ENCODE data around the gene KIF1A. TPM values are rescaled to one million over a fixed set of nuclear protein-coding genes. Genes with fewer than 3 reads are reported as not detected.

Gene KIF1A
- total RNA-seq, 1 donor from 2014 or later = 29.9 TPM

DNA sequence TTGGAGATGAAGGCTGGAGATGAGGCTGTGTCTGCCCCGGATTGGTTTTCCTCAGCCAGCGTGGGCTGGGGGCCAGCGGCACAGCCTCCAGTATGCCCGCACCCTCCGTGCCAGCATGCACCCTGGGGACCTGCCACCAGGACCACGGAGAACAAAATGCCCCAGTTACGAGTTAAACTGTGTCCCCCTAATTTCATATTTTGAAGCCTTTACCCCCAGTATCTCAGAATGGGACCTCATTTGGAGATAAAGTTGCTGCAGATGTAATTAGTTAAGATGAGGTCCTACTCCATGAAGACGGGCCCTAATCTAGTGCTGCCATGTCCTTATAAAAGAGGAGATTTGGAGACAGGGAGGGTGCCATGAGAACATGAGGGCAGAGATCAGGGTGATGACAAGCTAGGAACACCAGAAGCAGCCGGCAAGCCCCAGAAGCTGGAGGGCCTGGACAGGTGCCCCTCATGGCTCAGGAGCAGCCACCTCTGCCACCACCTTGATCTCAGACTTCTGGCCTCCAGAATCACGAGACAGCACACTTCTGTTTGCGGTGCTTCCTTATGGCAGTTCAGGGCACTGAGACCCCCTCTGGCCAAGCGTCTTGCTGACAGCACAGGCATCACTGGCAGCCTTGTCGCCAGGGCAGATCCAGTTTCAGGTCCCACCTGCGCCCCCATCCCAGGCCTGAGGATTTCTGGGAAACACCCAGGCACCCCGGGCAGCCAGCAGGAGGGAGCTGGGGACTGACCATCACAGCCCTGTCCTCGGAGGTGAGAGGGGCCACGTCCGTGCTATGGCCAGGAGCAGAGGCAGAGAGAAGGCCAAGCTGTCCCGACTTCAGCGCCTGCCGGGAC is 29.4 kb downstream of the KIF1A start:
- TF ChIP-seq, protein P1, sequence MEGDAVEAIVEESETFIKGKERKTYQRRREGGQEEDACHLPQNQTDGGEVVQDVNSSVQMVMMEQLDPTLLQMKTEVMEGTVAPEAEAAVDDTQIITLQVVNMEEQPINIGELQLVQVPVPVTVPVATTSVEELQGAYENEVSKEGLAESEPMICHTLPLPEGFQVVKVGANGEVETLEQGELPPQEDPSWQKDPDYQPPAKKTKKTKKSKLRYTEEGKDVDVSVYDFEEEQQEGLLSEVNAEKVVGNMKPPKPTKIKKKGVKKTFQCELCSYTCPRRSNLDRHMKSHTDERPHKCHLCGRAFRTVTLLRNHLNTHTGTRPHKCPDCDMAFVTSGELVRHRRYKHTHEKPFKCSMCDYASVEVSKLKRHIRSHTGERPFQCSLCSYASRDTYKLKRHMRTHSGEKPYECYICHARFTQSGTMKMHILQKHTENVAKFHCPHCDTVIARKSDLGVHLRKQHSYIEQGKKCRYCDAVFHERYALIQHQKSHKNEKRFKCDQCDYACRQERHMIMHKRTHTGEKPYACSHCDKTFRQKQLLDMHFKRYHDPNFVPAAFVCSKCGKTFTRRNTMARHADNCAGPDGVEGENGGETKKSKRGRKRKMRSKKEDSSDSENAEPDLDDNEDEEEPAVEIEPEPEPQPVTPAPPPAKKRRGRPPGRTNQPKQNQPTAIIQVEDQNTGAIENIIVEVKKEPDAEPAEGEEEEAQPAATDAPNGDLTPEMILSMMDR (IDR thresholded peaks at IDR 0.05) = no peak
- TF ChIP-seq EZH2phosphoT487 (IDR thresholded peaks at IDR 0.05) (no peak), EZH2 (IDR thresholded peaks at IDR 0.05) (no peak)
- Histone ChIP-seq H4K20me1 (ENCODE audit: low read depth) (peaks cover 17% of the 10 kb centered on the region), H3K4me2 (no peak overlapping the region), H3K27me3 (no peaks in the 10 kb centered on the region), H3K79me2 (ENCODE audit: low read depth) (peaks cover 7% of the 10 kb centered on the region), H3K27ac (no peak overlapping the region), H2AFZ (replicated peaks) (no peak overlapping the region), H3K36me3 (no peaks in the 10 kb centered on the region), H3K9ac (no peak overlapping the region), H3F3A (ENCODE audit: low read depth) (no peaks in the 10 kb centered on the region), H3K4me1 (peaks cover 14% of the 10 kb centered on the region), H3K4me3 (no peak overlapping the region), H3K9me3 (ENCODE audit: low read depth) (no peaks in the 10 kb centered on the region)
- peaks cover 1% of the 10 kb centered on the region for H3K36me3 Mint-ChIP-seq
- H3K9me3 Mint-ChIP-seq = no peaks in the 10 kb centered on the region
- H3K4me3 Mint-ChIP-seq = no peak overlapping the region
- peaks cover 23% of the 10 kb centered on the region for H3K4me1 Mint-ChIP-seq
- H3K27me3 Mint-ChIP-seq (ENCODE audit: insufficient read depth, low read depth) = peaks cover 9% of the 10 kb centered on the region
- H3K27ac Mint-ChIP-seq = peak overlapping the region; percentile 57
- DNase-seq (ENCODE audit: low spot score) = no peak

DNA sequence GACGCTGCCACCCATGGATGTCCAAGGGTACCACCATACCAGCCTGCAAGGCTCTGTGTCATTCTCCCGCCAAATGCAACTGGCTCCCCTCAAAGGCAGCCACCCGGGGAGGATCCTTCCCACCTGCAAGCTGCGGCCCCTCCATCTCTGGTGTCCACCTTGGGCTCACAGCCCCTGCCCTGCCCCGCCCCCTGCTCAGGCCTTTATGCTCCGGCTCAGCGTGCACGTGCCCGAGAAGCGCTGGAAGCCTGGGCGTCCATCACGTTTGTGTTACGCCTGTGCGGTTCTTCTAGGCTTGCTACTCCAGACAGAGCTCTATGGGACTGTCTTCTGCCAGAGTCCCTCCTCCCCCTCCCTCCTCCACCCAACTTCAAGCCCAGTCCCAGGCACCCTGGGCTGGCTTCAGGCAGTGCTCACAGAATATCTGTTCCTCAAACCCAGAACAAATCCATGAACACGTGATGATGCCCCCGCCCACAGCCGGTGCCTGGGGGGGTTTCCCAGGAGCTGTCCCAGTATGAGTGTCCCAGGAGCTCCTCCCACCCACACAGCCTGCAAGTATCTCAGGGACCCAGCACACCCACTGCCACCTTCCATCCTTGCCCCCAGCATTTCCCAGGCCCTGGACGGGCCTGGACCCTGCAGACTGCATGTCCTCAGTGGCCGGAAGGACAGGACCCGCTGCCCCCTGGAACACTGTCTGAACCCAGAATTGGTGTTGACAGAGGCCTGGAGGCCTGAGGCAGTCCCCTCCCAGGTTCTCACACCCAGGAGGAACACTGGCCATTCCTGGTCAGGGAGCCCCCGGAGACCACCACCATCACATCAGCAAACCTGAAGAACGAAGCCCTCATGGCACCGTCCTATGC is 30.3 kb downstream of the KIF1A start:
- H3K36me3 ChIP-seq = no peaks in the 10 kb centered on the region
- no peak overlapping the region for H3K4me3 Mint-ChIP-seq
- H3K9me3 ChIP-seq (ENCODE audit: low read depth) = no peaks in the 10 kb centered on the region
- no peak for DNase-seq (ENCODE audit: low spot score)
- no peak for TF ChIP-seq EZH2 (IDR thresholded peaks at IDR 0.05)
- peak overlapping the region; percentile 57 for H3K27ac Mint-ChIP-seq
- H3K9ac ChIP-seq = no peak overlapping the region
- no peak overlapping the region for H3K4me3 ChIP-seq
- no peaks in the 10 kb centered on the region for H3F3A ChIP-seq (ENCODE audit: low read depth)
- H3K4me1 Mint-ChIP-seq = peaks cover 22% of the 10 kb centered on the region
- peaks cover 14% of the 10 kb centered on the region for H3K4me1 ChIP-seq
- H4K20me1 ChIP-seq (ENCODE audit: low read depth) = peaks cover 17% of the 10 kb centered on the region
- H3K4me2 ChIP-seq = no peak overlapping the region
- no peaks in the 10 kb centered on the region for H3K36me3 Mint-ChIP-seq
- no peaks in the 10 kb centered on the region for H3K27me3 ChIP-seq
- no peak overlapping the region for H2AFZ ChIP-seq (replicated peaks)
- H3K27ac ChIP-seq = no peak overlapping the region
- H3K27me3 Mint-ChIP-seq (ENCODE audit: insufficient read depth, low read depth) = peaks cover 9% of the 10 kb centered on the region
- H3K9me3 Mint-ChIP-seq = no peaks in the 10 kb centered on the region
- H3K79me2 ChIP-seq (ENCODE audit: low read depth) = peaks cover 7% of the 10 kb centered on the region

DNA sequence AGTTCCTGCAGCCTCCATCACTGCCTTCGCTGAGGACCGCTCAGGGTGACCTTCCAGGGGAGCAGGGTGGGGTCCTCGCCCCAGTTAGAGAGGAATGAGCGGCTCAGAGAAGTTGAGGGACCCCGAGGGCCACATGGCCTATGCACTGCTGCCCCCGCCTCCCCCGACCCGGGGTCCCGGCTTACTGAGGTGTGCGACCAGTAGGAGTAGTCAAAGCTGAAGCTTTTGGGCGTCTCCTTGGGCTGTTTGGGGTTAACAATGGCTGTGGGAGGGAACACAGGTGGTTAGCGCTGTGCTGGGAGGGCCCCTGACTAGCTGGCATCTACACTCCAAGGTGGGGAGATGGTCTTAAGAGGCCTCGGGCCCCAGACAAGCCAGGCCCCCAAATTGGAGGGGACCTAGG is 31.0 kb downstream of the KIF1A start:
- Histone ChIP-seq H3K9me3 (ENCODE audit: low read depth) (no peaks in the 10 kb centered on the region), H3K4me2 (no peak overlapping the region), H3K36me3 (no peaks in the 10 kb centered on the region), H3K4me3 (no peak overlapping the region), H3F3A (ENCODE audit: low read depth) (no peaks in the 10 kb centered on the region), H3K79me2 (ENCODE audit: low read depth) (peaks cover 7% of the 10 kb centered on the region), H4K20me1 (ENCODE audit: low read depth) (peaks cover 17% of the 10 kb centered on the region), H3K27me3 (no peaks in the 10 kb centered on the region), H2AFZ (replicated peaks) (no peak overlapping the region), H3K9ac (no peak overlapping the region), H3K4me1 (peaks cover 14% of the 10 kb centered on the region), H3K27ac (no peak overlapping the region)
- H3K9me3 Mint-ChIP-seq = no peaks in the 10 kb centered on the region
- no peaks in the 10 kb centered on the region for H3K36me3 Mint-ChIP-seq
- peaks cover 16% of the 10 kb centered on the region for H3K4me1 Mint-ChIP-seq
- DNase-seq (ENCODE audit: low spot score) = no peak
- peaks cover 7% of the 10 kb centered on the region for H3K27me3 Mint-ChIP-seq (ENCODE audit: insufficient read depth, low read depth)
- TF ChIP-seq, protein P1 (IDR thresholded peaks at IDR 0.05) = no peak
- no peak for TF ChIP-seq EZH2 (IDR thresholded peaks at IDR 0.05)
- TF ChIP-seq EZH2phosphoT487 (IDR thresholded peaks at IDR 0.05) = no peak
- H3K27ac Mint-ChIP-seq = no peak overlapping the region
- H3K4me3 Mint-ChIP-seq = no peak overlapping the region
